Fibroblast of skin of left biceps (primary cell): ENCODE data around the gene PAPOLA.
"Not testable (repeated sequence)": the region's sequence is repeated elsewhere in the genome, so short reads cannot be mapped to it uniquely, and the experiment has no call there.

ENCODE experiments used
- DNase-seq, 2 experiments: peaks; one replicate each; pipeline ENCODE4 v3.0.0-alpha.2; 2013; ENCODE audit warnings: low read depth in 2 of 2

Gene PAPOLA

DNA sequence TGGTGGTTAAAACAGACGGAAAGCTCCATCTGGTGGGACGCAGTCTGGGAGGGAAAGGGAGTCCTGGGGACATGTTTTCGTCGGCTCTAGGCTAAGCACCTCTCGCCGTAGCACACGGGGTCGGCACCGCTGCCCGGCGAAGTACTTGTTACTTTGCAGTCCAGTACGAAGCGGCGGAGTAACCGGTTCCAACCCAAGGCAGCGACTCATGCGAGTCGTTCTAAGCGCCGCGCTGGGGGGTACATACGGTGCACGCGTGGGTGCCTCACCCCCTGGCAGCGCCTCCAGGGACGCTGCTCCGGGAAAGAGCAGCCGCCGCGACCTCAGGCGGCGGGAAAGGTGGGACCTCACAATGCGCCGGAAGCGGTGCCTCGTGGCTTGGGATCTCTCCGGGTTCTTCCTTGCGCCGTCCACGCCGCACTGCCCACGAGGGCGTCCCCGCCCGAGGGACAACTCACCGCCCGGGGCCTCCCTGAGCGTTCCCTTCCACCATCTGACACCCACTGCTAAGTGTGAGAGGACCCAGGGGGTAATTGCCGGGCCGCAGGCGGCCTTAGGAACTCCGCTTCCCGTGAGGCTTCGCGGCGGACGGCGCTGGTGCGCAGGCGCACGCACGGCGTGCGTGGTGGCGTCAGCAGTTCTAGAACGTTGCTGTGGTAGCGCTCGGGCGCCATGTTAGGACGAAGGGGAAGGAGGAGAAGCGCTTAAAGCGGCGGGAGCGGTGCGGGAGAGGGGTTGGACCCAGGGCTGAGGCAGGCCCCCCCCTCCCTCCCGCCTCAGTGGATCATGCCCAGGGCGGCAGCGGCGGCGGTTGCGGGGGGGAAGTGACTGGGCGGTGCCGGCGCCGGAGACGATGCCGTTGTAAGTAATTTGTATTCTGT is at the start of gene PAPOLA:
Gene PAPOLA (plus strand): TSS at position 643 of the 881 bp plus-strand sequence. CDS start 211 bp downstream, at position 854.
- DNase-seq = peak; percentile 84 to 86

DNA sequence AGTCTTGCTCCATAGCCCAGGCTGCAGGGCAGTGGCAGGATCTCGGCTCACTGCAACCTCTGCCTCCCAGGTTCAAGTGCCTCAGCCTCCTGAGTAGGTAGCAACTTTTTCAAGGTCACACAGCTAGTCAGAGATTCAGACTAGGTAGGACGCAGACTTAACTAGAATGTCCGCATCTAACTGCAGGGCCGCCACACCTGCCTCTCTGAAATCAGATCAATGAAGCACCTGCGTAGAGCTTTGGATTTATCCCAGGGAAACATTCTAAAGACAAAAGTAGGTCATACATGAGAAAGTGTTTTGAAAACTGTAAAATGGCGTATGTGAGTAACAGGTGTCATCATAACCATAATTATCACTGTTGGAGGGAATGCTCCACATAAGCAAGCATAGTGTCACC is 49.5 kb upstream of the PAPOLA start:
- no peak for DNase-seq

GRCh38 chr14:96455588-96455987 is 46.6 kb upstream of the PAPOLA start:
- DNase-seq = no peak

DNA sequence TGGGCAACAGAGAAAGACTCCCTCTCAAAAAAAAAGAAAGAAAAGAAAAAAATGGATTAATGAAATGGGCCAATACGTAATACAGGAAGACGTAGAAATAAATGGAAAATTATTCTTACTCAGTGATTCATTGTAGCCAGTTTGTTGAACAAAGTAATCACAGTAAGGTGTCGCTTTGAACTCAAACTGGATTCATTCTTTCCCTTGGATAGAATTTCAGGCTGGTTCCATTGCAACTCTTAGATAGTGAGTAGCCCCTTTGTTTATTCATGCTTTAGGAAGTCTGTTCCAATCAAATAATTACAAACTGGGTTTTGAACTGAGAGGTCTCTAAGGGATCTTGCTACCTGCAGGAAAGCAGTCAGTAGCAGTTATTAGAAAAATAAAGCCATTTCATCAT is 42.3 kb upstream of the PAPOLA start:
- no peak for DNase-seq

DNA sequence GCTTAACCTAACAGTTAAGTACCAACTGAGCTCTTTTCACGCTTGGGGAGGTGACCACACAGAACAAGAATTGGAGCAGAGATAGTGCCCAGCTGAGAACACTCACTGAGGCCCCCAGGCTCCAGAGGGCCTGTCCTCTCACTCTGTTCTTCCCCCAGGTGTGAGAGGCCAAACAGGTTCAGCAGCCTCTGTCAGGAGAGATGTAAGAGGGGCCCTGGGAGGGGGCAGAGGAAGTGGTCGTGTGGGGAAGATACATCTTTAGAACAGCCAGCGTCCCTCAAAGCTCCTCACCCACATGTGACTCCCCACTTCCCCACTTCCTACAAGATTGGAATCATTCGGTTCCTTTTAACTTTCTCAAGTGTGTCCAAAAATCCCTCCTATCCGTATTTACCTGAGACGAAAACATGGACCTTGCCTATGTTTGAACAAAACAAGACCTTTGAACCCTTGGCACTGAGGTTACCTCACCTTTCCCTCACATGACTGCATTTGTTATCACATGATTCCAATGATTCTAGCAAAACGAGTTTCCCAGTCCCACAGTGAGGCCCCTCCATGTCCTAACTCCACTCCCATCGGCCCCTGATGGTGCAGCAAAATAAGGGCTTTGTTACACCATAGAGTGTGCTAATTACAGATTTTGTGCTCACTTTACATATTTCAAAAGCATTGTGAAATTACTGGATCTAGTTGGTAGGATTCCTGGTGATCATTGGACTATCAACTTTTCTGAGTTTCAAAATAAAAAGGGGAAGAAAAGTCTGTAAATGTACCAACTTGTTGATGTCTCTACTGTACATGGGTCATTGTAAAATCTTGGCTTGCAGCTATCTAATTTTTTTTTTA is 40.0 kb upstream of the PAPOLA start:
- no peak for DNase-seq

DNA sequence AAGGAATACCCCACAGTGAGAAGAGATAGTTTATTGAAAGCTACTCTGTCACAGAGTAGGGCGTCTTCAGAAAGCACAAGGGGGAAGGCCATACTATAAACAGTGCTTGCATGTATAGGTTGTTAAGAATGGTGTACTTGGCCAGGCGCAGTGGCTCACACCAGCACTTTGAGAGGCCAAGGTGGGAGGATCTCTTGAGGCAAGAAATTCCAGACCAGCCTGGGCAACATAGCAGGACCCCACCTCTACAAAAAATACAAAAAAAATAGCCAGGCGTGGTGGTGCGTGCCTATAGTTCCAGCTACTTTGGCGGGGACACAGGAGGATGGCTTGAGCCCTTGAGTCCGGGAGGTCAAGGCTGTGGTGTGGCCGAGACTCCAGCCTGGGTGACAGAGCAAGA is 38.0 kb upstream of the PAPOLA start:
- DNase-seq = no peak

DNA sequence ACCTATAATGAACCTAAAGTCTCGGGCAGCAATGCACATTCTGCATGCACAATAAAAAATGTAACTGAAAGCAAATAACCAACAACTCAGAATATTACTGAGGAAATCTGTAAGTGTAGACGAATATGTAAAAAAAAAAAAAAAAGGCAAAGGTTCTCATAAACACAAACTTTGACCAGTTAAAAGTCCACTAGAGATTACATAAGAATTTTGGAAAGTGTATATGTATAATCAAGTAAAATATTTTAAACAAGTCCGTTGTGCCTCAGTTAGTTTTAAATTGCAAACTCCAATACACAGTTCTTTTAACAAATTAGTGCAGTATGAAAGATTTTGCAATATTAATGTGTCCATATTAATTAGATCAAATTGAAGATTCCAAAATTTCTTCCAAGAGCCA is 35.3 kb upstream of the PAPOLA start:
- DNase-seq = no peak

DNA sequence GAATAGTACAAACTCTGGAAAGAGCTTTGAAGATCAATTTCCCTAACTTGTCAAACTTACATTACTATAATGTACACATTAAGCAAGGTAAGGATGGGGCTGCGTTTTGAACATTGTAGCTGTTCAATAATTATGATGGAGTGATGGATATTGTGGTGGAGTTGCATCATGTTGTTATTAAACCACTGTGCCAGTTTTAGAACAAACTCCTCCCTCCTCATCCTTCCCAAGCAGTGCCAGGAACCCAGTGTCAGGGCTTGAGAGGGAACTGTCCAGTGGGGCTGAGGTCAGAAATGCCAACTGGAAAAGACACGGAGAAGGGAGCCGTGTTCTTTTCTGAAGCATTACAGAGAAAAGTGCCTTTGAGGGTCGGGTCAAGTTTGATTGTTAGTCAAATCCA is 31.9 kb upstream of the PAPOLA start:
- no peak for DNase-seq

GRCh38 chr14:96470967-96471366 is 31.2 kb upstream of the PAPOLA start:
- DNase-seq = not testable (repeated sequence)

DNA sequence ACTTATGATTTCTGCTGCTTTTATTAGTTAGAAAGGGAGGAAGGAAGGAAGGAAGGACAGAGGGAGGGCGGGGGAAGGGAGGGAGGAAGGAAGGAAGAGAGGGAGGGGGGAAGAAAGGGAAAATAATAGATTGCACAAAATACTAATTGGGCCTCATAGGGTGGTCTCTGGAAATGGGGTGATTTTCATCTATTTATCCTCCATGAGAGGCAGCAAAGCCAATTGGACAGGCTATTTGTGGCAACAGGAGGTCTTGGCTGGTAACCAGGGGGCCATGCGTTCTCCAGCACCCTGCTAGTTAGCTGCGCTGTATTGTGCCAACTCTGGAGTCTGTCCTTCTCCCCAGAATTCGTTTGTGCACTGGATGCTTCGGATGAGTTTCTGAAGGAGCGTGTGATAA is 24.1 kb upstream of the PAPOLA start:
- no peak for DNase-seq

- no peak for DNase-seq
Observed at GRCh38 chr14:96479435-96480146, 22.6 kb upstream of the PAPOLA start.

DNA sequence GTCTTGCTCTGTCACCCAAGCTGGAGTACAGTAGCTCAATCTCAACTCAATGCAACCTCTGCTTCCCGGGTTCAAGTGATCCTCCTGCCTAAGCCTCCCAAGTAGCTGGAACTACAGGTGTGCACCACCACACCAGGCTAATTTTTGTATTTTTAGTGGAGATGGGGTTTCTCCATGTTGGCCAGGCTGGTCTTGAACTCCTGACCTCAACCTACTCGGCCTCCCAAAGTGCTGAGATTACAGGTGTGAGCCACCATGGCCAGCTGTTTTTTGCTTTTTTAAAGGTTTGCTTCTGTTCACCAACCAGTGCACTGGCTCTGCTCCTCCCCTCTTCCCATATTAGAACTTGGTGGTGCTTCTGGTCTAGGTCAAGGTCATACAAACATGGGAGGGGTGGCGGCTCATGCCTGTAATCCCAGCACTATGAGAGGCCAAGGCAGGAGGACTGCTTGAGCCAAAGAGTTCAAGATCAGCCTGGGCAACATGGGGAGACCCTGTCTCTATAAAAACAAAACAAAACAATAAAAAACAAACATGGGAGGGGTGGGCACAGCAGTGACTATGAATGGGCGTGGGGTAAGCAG is 20.4 kb upstream of the PAPOLA start:
- no peak for DNase-seq

GRCh38 chr14:96482986-96483385 is 19.2 kb upstream of the PAPOLA start:
- no peak for DNase-seq

DNA sequence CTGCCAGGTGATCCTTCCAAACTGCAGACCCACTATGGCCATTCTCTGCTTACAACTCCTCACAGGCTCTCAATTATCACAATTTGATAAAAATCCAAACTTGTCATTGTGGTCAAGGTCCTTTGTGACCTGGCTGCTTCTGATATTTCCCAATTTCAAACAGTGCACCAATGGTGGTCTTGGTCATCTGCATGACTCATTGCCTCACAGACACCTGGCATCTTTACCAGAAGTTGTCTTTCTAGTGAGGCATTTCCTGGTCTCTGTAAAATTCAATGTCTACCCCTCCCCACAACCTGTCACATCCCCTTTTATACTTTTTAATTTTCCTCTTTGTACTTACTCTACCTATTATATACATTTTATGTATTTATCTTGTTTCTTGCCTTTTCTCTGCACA is 17.8 kb upstream of the PAPOLA start:
- DNase-seq = no peak

DNA sequence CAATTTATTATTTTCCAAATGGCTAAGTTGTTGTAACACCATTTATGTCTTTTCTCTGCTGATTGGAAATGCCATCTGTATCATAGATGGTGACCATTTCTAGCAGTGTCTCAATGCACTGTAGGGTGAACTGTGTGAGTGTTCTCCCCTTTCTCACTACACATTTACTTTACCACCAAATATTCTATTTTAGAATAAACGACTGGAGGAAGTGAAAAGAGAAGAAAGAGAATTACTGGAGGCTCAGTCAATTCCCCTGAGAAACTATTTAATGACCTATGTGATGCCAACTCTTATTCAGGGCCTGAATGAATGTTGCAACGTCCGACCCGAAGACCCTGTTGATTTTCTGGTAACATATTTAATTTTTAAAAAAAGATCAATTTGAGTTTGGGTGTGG is 15.5 kb upstream of the PAPOLA start:
- DNase-seq = no peak

DNA sequence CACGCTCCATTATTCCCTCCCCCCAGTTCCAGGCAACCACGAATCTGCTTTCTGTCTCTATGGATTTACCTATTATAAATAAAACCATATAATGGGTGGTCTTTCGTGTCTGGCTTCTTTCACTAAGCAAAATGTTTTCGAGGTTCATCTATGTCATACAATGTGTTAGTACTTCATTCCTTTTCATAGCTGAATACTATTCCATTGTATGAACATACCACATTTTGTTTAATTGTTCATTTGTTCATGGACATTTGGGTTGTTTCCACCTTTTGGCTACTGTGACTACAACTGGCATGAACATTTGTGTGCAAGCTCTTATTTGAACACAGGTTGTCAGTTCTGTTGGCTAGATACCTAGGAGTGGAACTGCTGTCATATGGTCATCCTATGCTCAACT is 12.9 kb upstream of the PAPOLA start:
- no peak for DNase-seq

GRCh38 chr14:96493178-96493577 is 9.0 kb upstream of the PAPOLA start:
- DNase-seq = no peak

DNA sequence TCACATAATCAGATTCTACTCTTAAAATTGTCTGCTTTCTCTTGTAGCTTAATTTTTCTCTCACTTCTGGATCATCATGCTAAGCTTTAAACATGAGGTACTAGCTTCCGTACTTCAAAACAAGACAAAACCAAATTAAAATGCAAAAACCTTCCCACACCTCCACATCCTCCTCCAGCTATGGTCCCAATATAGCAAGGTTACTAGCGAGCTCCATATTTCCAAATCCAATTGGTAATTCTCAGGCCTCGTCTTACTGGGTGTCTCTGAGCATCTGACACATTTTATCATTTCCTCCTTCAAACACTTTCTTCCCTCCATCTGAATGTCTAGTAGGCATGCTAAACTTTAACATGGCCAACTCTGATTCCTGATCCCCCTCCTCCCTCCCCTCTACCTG is 7.9 kb upstream of the PAPOLA start:
- DNase-seq = no peak

- no peak for DNase-seq
Observed at GRCh38 chr14:96497087-96497486, 5.1 kb upstream of the PAPOLA start.

DNA sequence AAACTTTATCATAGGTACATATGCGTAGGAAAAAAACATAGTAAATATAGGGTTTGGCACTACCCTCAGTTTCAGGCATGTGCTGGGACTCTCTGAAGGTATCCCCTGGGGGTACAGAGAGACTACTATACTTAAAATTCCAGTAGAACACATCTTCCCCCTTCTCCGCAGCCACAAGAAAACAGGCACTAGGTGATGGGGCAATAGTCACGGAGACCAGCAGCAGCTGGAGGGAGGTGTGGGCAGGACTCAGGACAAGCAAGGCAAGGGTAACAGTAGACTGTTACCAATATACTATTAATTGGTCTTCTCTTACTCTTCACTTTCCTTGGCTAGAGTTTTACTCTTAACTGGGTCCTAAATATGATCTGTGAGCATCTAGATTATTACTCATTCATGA is 4.6 kb upstream of the PAPOLA start:
- no peak for DNase-seq

DNA sequence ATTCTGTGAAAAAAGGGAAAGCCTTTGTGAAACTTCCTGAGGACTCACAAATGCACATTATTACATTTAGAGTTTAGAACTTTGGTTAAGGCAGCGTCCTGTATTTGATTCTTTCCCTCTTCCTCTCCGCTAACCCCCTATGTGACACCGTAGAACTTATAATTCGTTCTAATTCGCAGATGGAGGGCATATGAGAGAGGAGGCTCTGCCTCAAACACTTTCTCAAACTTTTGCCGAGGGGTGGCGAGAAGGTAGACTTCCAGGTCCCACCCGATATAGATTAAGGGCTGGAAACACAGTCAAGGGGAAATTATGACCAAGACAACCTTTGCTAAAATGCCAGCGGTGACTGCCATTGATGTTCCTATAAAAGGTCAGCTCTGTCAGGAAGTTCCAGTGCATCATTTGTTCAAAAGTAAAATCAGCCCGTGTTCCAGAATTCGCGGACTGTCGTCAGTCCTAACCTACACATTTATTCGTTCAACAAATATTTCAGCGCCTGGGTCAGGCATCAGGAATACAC is 904 bp upstream of the PAPOLA start:
- no peak for DNase-seq
